ENCODE data around the gene LHX2.

GRCh38 chr9:124016175-124017050 is 4.8 kb downstream of the LHX2 start:
- TF ChIP-seq EP300 (IDR thresholded peaks at IDR 0.05; ENCODE audit: borderline replicate concordance), result no peak
- no peak for TF ChIP-seq REST (IDR thresholded peaks at IDR 0.05; ENCODE audit: low read depth)
- no peak for TF ChIP-seq CREB1 (IDR thresholded peaks at IDR 0.05; ENCODE audit: low read depth)
- no peak for TF ChIP-seq TAF1 (IDR thresholded peaks at IDR 0.05; ENCODE audit: low read depth)
- TF ChIP-seq EGR1 (IDR thresholded peaks at IDR 0.05), result no peak
- no peak for TF ChIP-seq RAD21 (IDR thresholded peaks at IDR 0.05; ENCODE audit: low read depth)
- TF ChIP-seq FOXM1 (IDR thresholded peaks at IDR 0.05; ENCODE audit: borderline replicate concordance, low read depth), result no peak
- no peak for TF ChIP-seq ZBTB7A (IDR thresholded peaks at IDR 0.05; ENCODE audit: low read depth)
